GM10266 (cell line): Measurements from ENCODE around the gene ZDHHC19.
"Not testable (repeated sequence)": the region's sequence is repeated elsewhere in the genome, so short reads cannot be mapped to it uniquely, and the experiment has no call there.

Source experiments
- DNase-seq: peaks from one replicate; pipeline ENCODE4 v3.0.0; 2012; ENCODE audit errors: extremely low spot score
- CTCF ChIP-seq: IDR thresholded peaks from 2 replicates; pipeline ENCODE4 v1.5.1; 2012; ENCODE audit warnings: mild to moderate bottlenecking, low read depth; ENCODE audit not compliant: control insufficient read depth, insufficient read depth; ENCODE audit errors: missing control alignments

The ZDHHC19 gene, protein sequence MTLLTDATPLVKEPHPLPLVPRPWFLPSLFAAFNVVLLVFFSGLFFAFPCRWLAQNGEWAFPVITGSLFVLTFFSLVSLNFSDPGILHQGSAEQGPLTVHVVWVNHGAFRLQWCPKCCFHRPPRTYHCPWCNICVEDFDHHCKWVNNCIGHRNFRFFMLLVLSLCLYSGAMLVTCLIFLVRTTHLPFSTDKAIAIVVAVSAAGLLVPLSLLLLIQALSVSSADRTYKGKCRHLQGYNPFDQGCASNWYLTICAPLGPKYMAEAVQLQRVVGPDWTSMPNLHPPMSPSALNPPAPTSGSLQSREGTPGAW

DNA sequence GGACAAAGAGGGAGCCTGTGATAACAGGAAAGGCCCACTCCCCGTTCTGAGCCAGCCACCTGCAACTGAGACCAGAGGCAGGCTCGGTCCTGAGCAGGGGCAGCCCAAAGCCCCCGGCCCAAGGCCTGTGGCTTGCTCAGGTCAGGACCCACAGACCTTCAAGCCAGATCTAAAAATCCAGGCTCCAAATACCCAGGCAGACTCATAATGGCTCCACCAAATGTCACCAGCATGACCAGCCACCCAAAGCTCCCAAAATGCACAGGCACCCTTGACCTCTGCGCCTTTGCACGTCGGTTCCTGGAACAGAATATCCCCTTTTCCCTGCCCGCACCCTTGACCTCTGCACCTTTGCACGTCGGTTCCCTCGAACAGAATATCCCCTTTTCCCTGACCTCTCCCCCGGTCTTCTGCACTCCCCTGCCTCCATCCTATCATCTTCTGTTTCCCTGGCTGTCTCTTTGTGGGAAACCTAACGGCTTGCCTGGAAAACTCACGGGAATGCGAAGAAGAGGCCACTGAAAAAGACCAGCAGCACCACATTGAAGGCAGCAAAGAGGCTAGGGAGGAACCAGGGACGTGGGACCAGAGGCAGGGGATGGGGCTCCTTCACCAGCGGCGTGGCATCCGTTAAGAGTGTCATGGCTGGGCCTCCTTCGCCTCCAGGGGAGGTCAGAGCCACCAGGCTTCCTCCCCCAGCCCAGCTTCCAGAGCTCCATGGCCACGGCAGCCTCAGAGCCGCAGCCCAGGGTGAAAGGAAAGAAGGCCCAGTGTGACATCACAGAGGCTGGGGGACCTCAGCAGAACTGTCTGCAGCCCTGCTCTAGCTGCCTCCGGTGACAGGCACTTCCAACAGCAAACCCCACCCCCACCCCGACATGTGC, at the start of gene ZDHHC19:
TSS of gene ZDHHC19 (minus strand) at position 728 of the 884 bp plus-strand sequence. CDS start at position 643, 85 bp downstream.
- no peak for DNase-seq
- no peak for TF ChIP-seq CTCF

DNA sequence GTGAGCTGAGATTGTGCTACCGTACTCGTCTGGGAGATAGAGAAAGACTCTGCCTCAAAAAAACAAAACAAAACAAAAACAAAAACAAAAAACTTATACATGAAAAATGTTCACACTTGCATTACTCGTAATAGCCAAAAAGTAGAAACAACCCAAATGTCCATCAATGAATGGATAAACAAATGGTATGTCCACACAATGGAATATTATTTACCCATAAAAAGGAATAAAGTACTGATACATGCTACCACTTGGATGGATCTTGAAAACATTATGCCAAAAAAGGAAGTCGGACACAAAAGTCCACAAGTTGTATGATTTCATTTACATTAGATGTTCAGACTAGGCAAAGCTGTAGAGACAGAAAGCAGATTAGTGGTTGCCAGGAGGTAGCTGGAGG, 49.6 kb upstream of the ZDHHC19 start:
- TF ChIP-seq CTCF = no peak

GRCh38 chr3:196255776-196256175, 44.6 kb upstream of the ZDHHC19 start:
- DNase-seq = no peak
- no peak for TF ChIP-seq CTCF

More for the DNA sequence above, 49.6 kb upstream of the ZDHHC19 start:
- DNase-seq = no peak

DNA sequence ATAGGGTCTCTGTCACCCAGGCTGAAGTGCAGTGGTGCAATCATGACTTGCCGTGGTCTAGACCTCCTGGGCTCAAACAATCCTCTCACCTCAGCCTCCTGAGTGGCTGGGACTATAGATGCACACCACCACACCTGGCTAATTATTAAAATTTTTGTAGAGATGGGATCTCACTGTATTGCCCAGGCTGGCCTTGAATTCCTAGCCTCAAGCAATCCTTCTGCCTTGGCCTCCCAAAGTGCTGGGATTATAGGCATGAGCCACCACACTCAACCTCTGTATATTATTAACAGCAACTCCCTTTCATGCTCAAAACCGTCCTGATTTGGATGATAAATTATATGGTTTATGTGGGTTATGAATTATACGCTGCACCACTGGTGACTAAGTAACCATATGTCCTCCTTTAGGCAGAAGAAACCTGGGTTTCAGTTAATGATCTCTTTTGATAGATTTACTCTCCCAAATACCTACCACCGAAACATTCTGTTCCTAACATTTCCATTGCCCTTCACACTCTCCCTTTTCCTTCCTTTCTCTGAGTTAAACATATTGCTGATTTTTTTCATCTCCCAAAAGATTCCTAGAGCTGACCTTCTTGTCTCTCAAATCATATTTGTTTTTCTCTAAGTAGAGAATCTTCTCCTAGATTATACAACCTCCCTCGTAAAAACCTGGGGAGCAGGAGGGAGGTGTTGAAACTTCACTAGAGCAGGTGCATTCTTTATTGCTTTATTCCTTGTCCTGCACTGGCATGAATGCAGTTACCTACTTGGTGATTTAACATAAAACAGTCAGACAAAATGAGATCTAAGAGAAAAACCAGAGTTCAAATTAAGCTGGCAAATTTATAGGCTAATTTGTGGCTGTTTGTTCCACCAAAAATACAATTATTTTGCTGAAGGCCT, 43.4 kb upstream of the ZDHHC19 start:
- no peak for TF ChIP-seq CTCF
- DNase-seq = no peak

- no peak for TF ChIP-seq CTCF
- no peak for DNase-seq
Measured at GRCh38 chr3:196251918-196252317, 40.7 kb upstream of the ZDHHC19 start.

DNA sequence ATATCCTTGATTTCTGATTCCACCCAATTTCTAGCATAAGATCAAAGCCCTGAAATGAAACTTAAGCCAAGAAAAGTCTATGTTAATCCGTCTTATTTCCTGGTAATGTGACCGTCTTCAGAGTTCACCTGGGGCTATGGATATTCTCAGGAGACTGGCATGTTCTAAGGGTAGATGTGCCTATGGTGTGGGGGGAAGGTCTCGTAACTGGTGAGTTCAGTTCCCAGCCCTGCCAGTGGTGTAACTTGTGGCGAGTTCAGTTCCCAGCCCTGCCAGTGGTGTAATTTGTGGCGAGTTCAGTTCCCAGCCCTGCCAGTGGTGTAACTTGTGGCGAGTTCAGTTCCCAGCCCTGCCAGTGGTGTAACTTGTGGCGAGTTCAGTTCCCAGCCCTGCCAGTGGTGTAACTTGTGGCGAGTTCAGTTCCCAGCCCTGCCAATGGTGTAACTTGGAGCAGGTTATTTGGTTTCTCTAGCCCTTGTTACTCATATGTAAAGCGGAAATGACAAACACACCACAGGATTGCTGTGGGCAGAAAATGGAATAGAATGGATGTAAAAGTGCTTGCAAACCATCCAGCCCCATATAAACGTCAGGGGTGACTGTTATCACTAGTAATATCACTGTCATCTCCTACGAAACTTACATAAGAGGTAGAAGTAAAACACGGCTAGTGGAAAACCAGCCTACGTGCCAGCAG, 35.6 kb upstream of the ZDHHC19 start:
- no peak for TF ChIP-seq CTCF
- DNase-seq = no peak

GRCh38 chr3:196244166-196244565, 33.0 kb upstream of the ZDHHC19 start:
- DNase-seq = not testable (repeated sequence)
